Measurements from ENCODE around the gene ADGRL1.

Gene ADGRL1

GRCh38 chr19:14145381-14145780 is 60.6 kb downstream of the ADGRL1 start:
- CTCF ChIA-PET, result interaction anchor here (0.7 to 1.9 kb wide), 2 partner anchors 9 to 291 kb away, joined by 3 to 6 read pairs; partner anchors contain the start of gene ASF1B
- DNase-seq (ENCODE audit: extremely low spot score), result no peak
- POLR2A ChIA-PET, result interaction anchor here (2.3 kb wide), 1 partner anchor 9 kb away, joined by 18 read pairs; the partner anchor contains the start of gene ASF1B
- TF ChIP-seq ZNF384 (IDR thresholded peaks at IDR 0.05) (no peak), NFRKB (IDR thresholded peaks at IDR 0.05) (no peak), ARNT (IDR thresholded peaks at IDR 0.05) (no peak), ELF4 (IDR thresholded peaks at IDR 0.05) (no peak), FOXA1 (IDR thresholded peaks at IDR 0.05) (no peak), LEF1 (IDR thresholded peaks at IDR 0.05; ENCODE audit: borderline replicate concordance) (no peak), SUZ12 (IDR thresholded peaks at IDR 0.05) (no peak), FOXM1 (IDR thresholded peaks at IDR 0.05; ENCODE audit: borderline replicate concordance) (no peak), SP1 (IDR thresholded peaks at IDR 0.05) (no peak), FOXK2 (IDR thresholded peaks at IDR 0.05) (no peak), HDGF (IDR thresholded peaks at IDR 0.05; ENCODE audit: borderline replicate concordance) (no peak), CTBP1 (IDR thresholded peaks at IDR 0.05; ENCODE audit: borderline replicate concordance) (no peak), TARDBP (IDR thresholded peaks at IDR 0.05) (no peak)

- DNase-seq (ENCODE audit: extremely low spot score), result no peak
- no peak for TF ChIP-seq BHLHE40 (IDR thresholded peaks at IDR 0.05; ENCODE audit: borderline replicate concordance)
- TF ChIP-seq HDGF (IDR thresholded peaks at IDR 0.05; ENCODE audit: borderline replicate concordance), result no peak
- no peak for TF ChIP-seq FOXM1 (IDR thresholded peaks at IDR 0.05; ENCODE audit: borderline replicate concordance)
- TF ChIP-seq TARDBP (IDR thresholded peaks at IDR 0.05), result no peak
- TF ChIP-seq ELF4 (IDR thresholded peaks at IDR 0.05), result no peak
- TF ChIP-seq NFRKB (IDR thresholded peaks at IDR 0.05), result no peak
- TF ChIP-seq SP1 (IDR thresholded peaks at IDR 0.05), result no peak
- TF ChIP-seq ARNT (IDR thresholded peaks at IDR 0.05), result no peak
- no peak for TF ChIP-seq SUZ12 (IDR thresholded peaks at IDR 0.05)
- TF ChIP-seq ZNF384 (IDR thresholded peaks at IDR 0.05), result no peak
- no peak for TF ChIP-seq PKNOX1 (IDR thresholded peaks at IDR 0.05)
- no peak for TF ChIP-seq CTBP1 (IDR thresholded peaks at IDR 0.05; ENCODE audit: borderline replicate concordance)
- TF ChIP-seq FOXA1 (IDR thresholded peaks at IDR 0.05), result no peak
- no peak for TF ChIP-seq FOXK2 (IDR thresholded peaks at IDR 0.05)
- CTCF ChIA-PET, result no interaction called here
- POLR2A ChIA-PET, result interaction anchor here (0.6 to 1.1 kb wide), 2 partner anchors 19 to 296 kb away, joined by 3 read pairs; no protein-coding TSS in a partner anchor
Measured at GRCh38 chr19:14142262-14143190, 63.4 kb downstream of the ADGRL1 start.

- TF ChIP-seq SP1 (IDR thresholded peaks at IDR 0.05) (no peak), TARDBP (IDR thresholded peaks at IDR 0.05) (no peak), CTBP1 (IDR thresholded peaks at IDR 0.05; ENCODE audit: borderline replicate concordance) (no peak), FOXM1 (IDR thresholded peaks at IDR 0.05; ENCODE audit: borderline replicate concordance) (no peak), BHLHE40 (IDR thresholded peaks at IDR 0.05; ENCODE audit: borderline replicate concordance) (no peak), LEF1 (IDR thresholded peaks at IDR 0.05; ENCODE audit: borderline replicate concordance) (no peak), ARNT (IDR thresholded peaks at IDR 0.05) (no peak), FOXA1 (IDR thresholded peaks at IDR 0.05) (no peak), SUZ12 (IDR thresholded peaks at IDR 0.05) (no peak), L3MBTL2 (conservative IDR thresholded peaks at IDR 0.05) (no peak), FOXK2 (IDR thresholded peaks at IDR 0.05) (no peak), PKNOX1 (IDR thresholded peaks at IDR 0.05) (no peak), ELF4 (IDR thresholded peaks at IDR 0.05) (no peak), ZNF384 (IDR thresholded peaks at IDR 0.05) (no peak), HDGF (IDR thresholded peaks at IDR 0.05; ENCODE audit: borderline replicate concordance) (no peak), NFRKB (IDR thresholded peaks at IDR 0.05) (no peak)
- CTCF ChIA-PET, result interaction anchor here (2.0 kb wide), 1 partner anchor 207 kb away, joined by 7 read pairs; no protein-coding TSS in a partner anchor
- POLR2A ChIA-PET, result interaction anchor here (0.6 kb wide), 1 partner anchor 266 kb away, joined by 4 read pairs; no protein-coding TSS in a partner anchor
- no peak for DNase-seq (ENCODE audit: extremely low spot score)
Measured at GRCh38 chr19:14141041-14141440, 64.9 kb downstream of the ADGRL1 start.

- ChIA-PET CTCF (interaction anchor here (0.5 to 2.0 kb wide), 4 partner anchors 8 to 209 kb away, joined by 3 to 9 read pairs (median 5); no protein-coding TSS in a partner anchor), POLR2A (interaction anchor here (1.0 kb wide), 1 partner anchor 21 kb away, joined by 3 read pairs; no protein-coding TSS in a partner anchor)
- no peak for DNase-seq (ENCODE audit: extremely low spot score)
- 0 out of 2 replicates have a peak, but pooled peaks have one; percentile 18 for TF ChIP-seq CTBP1 (IDR thresholded peaks at IDR 0.05; ENCODE audit: borderline replicate concordance)
- no peak for TF ChIP-seq PKNOX1 (IDR thresholded peaks at IDR 0.05)
Measured at GRCh38 chr19:14139944-14140343, 66.0 kb downstream of the ADGRL1 start.

- ChIA-PET POLR2A (no interaction called here), CTCF (interaction anchor here (1.4 kb wide), 1 partner anchor 9 kb away, joined by 9 read pairs; no protein-coding TSS in a partner anchor)
- no peak for TF ChIP-seq ARNT (IDR thresholded peaks at IDR 0.05)
- TF ChIP-seq CTBP1 (IDR thresholded peaks at IDR 0.05; ENCODE audit: borderline replicate concordance), result no peak
- no peak for TF ChIP-seq L3MBTL2 (conservative IDR thresholded peaks at IDR 0.05)
- TF ChIP-seq ZNF384 (IDR thresholded peaks at IDR 0.05), result no peak
- peak; percentile 52; the same call in 1 of the 2 replicates for TF ChIP-seq PKNOX1 (IDR thresholded peaks at IDR 0.05)
- TF ChIP-seq SP1 (IDR thresholded peaks at IDR 0.05), result no peak
- TF ChIP-seq LEF1 (IDR thresholded peaks at IDR 0.05; ENCODE audit: borderline replicate concordance), result no peak
- no peak for TF ChIP-seq FOXK2 (IDR thresholded peaks at IDR 0.05)
- TF ChIP-seq BHLHE40 (IDR thresholded peaks at IDR 0.05; ENCODE audit: borderline replicate concordance), result no peak
- no peak for DNase-seq (ENCODE audit: extremely low spot score)
Measured at GRCh38 chr19:14138576-14139265, 67.2 kb downstream of the ADGRL1 start.

All from HEK293T (cell line).